ENCODE measurements around the gene DCBLD2. TPM values are rescaled to one million over a fixed set of nuclear protein-coding genes. Genes with fewer than 3 reads are reported as not detected.
"Not testable (repeated sequence)": the region's sequence is repeated elsewhere in the genome, so short reads cannot be mapped to it uniquely, and the experiment has no call there.

Gene DCBLD2
- polyA plus RNA-seq, 3 donors = 0.17 to 1.1 (median 0.45) TPM

DNA sequence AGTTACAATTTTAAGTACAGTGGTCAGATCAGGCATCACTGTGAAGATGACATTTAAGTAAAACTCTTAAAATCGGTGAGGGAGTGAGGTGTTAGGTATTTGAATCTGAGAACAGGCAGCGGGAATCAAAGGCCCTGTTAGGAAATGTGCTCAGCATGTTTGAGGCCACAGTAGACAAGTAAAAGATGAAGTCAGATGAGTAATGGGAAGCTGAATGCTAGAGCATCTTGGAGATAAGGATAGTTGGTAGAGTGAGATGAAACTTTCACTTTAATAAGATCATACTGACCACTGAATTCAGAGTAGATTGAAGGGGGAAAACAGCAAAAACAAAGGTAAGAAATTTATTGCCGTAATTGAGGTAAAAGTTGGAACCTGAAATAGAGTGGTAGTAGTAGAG lies 61.6 kb downstream of the DCBLD2 start:
- H3K9ac ChIP-seq (ENCODE audit: insufficient read depth, low read length, poor library complexity, severe bottlenecking) = no peak overlapping the region
- H3K4me3 ChIP-seq (replicated peaks in 1 of 3; ENCODE audit: low read depth in 2 of 3, low read length in 3 of 3) = no peak overlapping the region
- Mint-ChIP-seq H3K27me3 (ENCODE audit: low read depth in 3 of 3) (peaks cover 0 to 2% (median 0%) of the 10 kb centered on the region in 3 donors), H3K36me3 (no peaks in the 10 kb centered on the region), H3K27ac (no peak overlapping the region), H3K9me3 (peaks cover 3 to 12% (median 4%) of the 10 kb centered on the region in 7 donors), H3K4me1 (no peaks in the 10 kb centered on the region), H3K4me3 (no peak overlapping the region)
- no peak for DNase-seq
- H3K36me3 ChIP-seq (replicated peaks in 1 of 2; ENCODE audit: control insufficient read depth in 1 of 2, insufficient read depth in 2 of 2, low read length in 2 of 2) = no peaks in the 10 kb centered on the region
- intact Hi-C loops (cut with micrococcal nuclease) = no loop called here
- TF ChIP-seq, protein P1, sequence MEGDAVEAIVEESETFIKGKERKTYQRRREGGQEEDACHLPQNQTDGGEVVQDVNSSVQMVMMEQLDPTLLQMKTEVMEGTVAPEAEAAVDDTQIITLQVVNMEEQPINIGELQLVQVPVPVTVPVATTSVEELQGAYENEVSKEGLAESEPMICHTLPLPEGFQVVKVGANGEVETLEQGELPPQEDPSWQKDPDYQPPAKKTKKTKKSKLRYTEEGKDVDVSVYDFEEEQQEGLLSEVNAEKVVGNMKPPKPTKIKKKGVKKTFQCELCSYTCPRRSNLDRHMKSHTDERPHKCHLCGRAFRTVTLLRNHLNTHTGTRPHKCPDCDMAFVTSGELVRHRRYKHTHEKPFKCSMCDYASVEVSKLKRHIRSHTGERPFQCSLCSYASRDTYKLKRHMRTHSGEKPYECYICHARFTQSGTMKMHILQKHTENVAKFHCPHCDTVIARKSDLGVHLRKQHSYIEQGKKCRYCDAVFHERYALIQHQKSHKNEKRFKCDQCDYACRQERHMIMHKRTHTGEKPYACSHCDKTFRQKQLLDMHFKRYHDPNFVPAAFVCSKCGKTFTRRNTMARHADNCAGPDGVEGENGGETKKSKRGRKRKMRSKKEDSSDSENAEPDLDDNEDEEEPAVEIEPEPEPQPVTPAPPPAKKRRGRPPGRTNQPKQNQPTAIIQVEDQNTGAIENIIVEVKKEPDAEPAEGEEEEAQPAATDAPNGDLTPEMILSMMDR (IDR thresholded peaks at IDR 0.05) = no peak
- H3K27ac ChIP-seq (ENCODE audit: low read depth in 1 of 2, low read length in 2 of 2) = no peak overlapping the region
- H2AFZ ChIP-seq (ENCODE audit: insufficient read depth, low read depth, low read length, poor library complexity, severe bottlenecking) = no peak overlapping the region
- H3K4me1 ChIP-seq (ENCODE audit: control insufficient read depth in 1 of 2, insufficient read depth in 2 of 2, low read length in 2 of 2) = no peaks in the 10 kb centered on the region
- 100% methylated on average over 2 of the region's 3 CpGs for WGBS (ENCODE audit: insufficient coverage)
- no peaks in the 10 kb centered on the region for H4K20me1 ChIP-seq (ENCODE audit: insufficient read depth, low read length)
- H3K79me2 ChIP-seq (ENCODE audit: insufficient read depth, low read length) = no peaks in the 10 kb centered on the region
- no peaks in the 10 kb centered on the region for H3K9me3 ChIP-seq (replicated peaks in 1 of 2; ENCODE audit: control insufficient read depth in 1 of 2, insufficient read depth in 1 of 2, low read length in 2 of 2)
- no peak overlapping the region for H3K4me2 ChIP-seq (replicated peaks; ENCODE audit: extremely low read depth, low read length, poor library complexity, severe bottlenecking)
- H3K27me3 ChIP-seq (ENCODE audit: control insufficient read depth in 2 of 2, insufficient read depth in 2 of 2, low read length in 2 of 2) = no peaks in the 10 kb centered on the region

DNA sequence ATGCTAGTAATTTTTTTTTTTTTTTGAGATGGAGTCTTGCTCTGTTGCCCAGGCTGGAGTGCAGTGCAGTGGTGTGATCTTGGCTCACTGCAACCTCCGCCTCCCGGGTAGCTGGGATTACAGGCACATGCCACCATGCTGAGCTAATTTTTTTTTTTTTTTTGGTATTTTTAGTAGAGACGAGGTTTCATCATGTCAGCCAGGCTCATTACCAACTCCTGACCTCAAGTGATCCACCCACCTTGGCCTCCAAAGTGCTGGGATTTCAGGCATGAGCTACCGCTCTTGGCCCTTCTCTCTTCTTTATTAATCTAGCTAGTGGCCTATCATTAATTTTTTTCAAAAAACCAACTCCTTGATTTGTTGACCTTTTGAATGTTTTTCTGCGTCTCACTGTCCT lies 70.4 kb downstream of the DCBLD2 start:
- H3K27me3 ChIP-seq (ENCODE audit: control insufficient read depth in 2 of 2, insufficient read depth in 2 of 2, low read length in 2 of 2); H3K36me3 Mint-ChIP-seq; H2AFZ ChIP-seq (ENCODE audit: insufficient read depth, low read depth, low read length, poor library complexity, severe bottlenecking); H3K27ac Mint-ChIP-seq; H3K4me1 Mint-ChIP-seq; H4K20me1 ChIP-seq (ENCODE audit: insufficient read depth, low read length); H3K4me3 Mint-ChIP-seq; H3K79me2 ChIP-seq (ENCODE audit: insufficient read depth, low read length); intact Hi-C loops (cut with micrococcal nuclease); H3K9ac ChIP-seq (ENCODE audit: insufficient read depth, low read length, poor library complexity, severe bottlenecking); H3K27ac ChIP-seq (ENCODE audit: low read depth in 1 of 2, low read length in 2 of 2); H3K4me1 ChIP-seq (ENCODE audit: control insufficient read depth in 1 of 2, insufficient read depth in 2 of 2, low read length in 2 of 2); DNase-seq; H3K9me3 ChIP-seq (replicated peaks in 1 of 2; ENCODE audit: control insufficient read depth in 1 of 2, insufficient read depth in 1 of 2, low read length in 2 of 2); H3K4me2 ChIP-seq (replicated peaks; ENCODE audit: extremely low read depth, low read length, poor library complexity, severe bottlenecking); H3K4me3 ChIP-seq (replicated peaks in 1 of 3; ENCODE audit: low read depth in 2 of 3, low read length in 3 of 3); H3K27me3 Mint-ChIP-seq (ENCODE audit: low read depth in 3 of 3); H3K36me3 ChIP-seq (replicated peaks in 1 of 2; ENCODE audit: control insufficient read depth in 1 of 2, insufficient read depth in 2 of 2, low read length in 2 of 2): not testable (repeated sequence)
- 94% methylated on average over 2 of the region's 5 CpGs for WGBS (ENCODE audit: insufficient coverage)
- H3K9me3 Mint-ChIP-seq = peaks cover under 1 to 11% (median 3%) of the 10 kb centered on the region in 7 donors

Data from CD14-positive monocyte (primary cell).